ENCODE data around the gene DEFB127.

The DEFB127 gene

DNA sequence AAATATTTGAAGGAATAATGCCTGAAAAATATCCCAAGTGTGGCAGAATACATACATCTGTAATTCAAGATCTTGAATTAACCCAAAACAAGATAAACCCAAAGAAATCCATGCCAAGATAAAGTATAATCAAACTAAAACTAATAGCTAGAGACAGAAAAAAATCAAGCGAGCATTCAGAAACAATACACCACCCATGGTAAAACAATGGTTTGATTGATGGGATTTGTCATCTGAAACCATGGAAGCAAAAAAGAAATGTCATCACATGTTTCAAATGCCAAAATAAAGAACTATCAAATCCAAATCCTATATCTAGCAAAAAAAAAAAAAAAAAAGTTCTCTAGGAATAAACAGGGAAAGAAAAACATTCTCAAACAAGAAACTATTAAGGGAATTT is 5.1 kb upstream of the DEFB127 start:
- no peak for TF ChIP-seq ZFX (IDR thresholded peaks at IDR 0.05; ENCODE audit: borderline replicate concordance)
- TF ChIP-seq, protein P1, sequence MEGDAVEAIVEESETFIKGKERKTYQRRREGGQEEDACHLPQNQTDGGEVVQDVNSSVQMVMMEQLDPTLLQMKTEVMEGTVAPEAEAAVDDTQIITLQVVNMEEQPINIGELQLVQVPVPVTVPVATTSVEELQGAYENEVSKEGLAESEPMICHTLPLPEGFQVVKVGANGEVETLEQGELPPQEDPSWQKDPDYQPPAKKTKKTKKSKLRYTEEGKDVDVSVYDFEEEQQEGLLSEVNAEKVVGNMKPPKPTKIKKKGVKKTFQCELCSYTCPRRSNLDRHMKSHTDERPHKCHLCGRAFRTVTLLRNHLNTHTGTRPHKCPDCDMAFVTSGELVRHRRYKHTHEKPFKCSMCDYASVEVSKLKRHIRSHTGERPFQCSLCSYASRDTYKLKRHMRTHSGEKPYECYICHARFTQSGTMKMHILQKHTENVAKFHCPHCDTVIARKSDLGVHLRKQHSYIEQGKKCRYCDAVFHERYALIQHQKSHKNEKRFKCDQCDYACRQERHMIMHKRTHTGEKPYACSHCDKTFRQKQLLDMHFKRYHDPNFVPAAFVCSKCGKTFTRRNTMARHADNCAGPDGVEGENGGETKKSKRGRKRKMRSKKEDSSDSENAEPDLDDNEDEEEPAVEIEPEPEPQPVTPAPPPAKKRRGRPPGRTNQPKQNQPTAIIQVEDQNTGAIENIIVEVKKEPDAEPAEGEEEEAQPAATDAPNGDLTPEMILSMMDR (IDR thresholded peaks at IDR 0.05), result no peak
- H3K27ac ChIP-seq, result no peak overlapping the region

DNA sequence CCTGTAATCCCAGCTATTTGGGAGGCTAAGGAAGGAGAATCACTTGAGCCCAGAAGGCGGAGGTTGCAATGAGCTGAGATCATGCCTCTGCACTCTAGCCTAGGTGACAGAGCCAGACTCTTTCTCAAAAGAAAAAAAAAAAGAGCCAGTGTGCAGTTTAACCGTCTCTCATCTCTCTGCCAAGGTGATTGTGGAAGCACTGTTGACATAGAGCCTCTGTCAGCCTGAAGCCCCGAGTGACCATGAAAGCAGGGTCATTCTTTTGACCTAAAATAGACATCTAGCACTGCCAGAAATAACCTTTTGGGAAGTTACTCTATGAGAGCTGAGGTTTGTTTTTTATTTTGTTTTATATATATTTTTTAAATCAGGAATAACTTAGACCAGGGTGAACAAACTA is 7.4 kb downstream of the DEFB127 start:
- H3K27ac ChIP-seq, result no peak overlapping the region
- TF ChIP-seq, protein P1 (IDR thresholded peaks at IDR 0.05), result no peak
- TF ChIP-seq ZFX (IDR thresholded peaks at IDR 0.05; ENCODE audit: borderline replicate concordance), result no peak

DNA sequence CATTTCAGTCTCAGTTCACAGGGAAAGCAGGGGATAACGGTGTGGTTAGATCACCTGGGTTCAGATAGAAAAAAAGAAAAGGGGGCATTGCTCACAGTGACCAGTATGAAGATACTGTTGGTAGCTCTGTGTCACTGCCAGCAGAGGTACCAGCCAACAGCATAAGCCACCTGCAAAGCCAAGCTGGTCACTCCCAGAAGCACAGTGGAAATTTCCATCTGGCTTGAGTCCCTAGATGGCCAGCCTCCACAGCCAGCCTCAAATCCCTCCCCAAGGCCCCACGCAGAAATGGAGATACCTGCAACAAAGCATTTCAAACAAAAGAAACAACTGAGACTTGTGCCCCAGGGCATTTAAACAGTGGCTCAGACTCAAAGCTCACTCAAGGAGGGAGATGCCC is 11.6 kb downstream of the DEFB127 start:
- H3K27ac ChIP-seq, result no peak overlapping the region
- TF ChIP-seq, protein P1 (IDR thresholded peaks at IDR 0.05), result no peak
- TF ChIP-seq ZFX (IDR thresholded peaks at IDR 0.05; ENCODE audit: borderline replicate concordance), result no peak

DNA sequence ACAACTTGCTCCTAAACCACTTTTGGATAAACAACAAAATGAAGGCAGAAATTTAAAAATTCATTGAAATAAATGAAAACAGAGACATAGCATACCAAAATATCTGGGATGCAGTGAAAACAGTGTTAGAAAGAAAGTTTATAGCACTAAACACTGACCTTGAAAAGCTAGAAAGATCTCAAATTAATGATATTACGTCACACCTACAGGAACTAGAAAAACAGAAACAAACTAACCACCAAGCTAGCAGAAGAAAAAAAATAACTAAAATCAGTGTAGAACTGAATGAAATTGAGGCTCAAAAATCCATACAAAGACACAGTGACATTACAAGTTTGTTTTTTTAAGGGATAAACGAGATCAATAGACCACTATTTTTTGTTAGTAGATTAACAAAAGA is 27.0 kb downstream of the DEFB127 start:
- no peak for TF ChIP-seq ZFX (IDR thresholded peaks at IDR 0.05; ENCODE audit: borderline replicate concordance)
- TF ChIP-seq, protein P1 (IDR thresholded peaks at IDR 0.05), result no peak
- H3K27ac ChIP-seq, result no peak overlapping the region

DNA sequence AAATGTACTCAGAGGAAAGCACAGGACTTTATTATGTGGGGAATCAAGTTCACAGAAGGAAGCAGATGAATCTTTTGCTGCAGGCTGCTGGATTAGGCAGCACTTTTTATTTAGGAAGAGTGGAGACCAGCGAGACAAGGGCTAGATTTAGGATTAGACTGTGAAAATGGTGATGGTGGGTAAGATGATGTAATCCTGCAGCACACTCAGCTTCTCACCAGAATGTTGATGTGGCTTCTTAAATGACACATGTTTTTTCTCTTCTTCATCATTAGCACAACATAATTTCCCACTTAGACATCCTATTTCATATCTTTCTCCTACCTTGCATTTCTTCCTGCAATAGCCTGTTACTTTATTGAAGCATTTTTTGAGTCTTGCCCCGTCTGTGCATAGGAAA is 30.5 kb downstream of the DEFB127 start:
- TF ChIP-seq, protein P1 (IDR thresholded peaks at IDR 0.05), result no peak
- no peak overlapping the region for H3K27ac ChIP-seq

DNA sequence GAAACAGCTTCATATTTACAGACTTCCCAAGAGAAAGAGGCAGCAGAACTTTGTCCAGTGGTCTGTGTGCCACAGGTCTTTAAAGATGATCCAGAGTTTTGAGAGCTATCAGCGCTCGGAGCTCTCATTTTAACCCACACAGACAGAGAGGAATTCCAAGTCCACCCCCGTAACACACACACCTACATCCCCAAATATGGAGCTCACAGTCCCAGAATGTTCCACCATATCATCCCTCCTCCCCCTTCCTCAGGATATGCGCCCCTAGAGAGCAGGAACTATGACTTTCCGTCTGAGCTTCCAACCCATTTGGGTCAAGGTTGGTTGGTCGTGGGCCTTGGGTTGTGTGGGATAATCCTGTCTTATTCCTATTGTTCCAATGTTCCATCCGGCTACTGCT is 32.4 kb downstream of the DEFB127 start, which contains the start of gene DEFB128:
Gene DEFB128, minus strand, starts transcription at position 101 of the 400 bp plus-strand sequence. Its CDS starts 88 bp downstream, at position 13.
- no peak within 1 kb of the TSS for H3K27ac ChIP-seq
- TF ChIP-seq, protein P1 (IDR thresholded peaks at IDR 0.05), result no peak
- no peak for TF ChIP-seq ZFX (IDR thresholded peaks at IDR 0.05; ENCODE audit: borderline replicate concordance)

DNA sequence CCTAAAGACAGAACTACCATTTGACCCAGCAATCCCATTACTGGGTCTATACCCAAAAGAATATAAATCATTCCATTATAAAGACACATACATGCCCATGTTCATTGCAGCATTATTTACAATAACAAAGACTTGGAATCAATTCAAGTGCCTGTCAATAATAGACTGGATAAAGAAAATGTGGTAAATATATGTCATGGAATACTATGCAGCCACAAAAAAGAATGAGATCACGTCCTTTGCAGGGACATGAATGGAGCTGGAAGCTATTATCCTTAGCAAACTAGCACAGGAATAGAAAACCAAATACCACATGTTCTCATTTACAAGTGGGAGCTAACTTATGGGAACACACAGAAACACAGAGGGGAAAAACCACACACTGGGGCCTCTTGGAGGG is 41.0 kb downstream of the DEFB127 start:
- TF ChIP-seq ZFX (IDR thresholded peaks at IDR 0.05; ENCODE audit: borderline replicate concordance), result no peak
- TF ChIP-seq, protein P1 (IDR thresholded peaks at IDR 0.05), result no peak
- no peak overlapping the region for H3K27ac ChIP-seq
